ENCODE measurements around the gene THBS4.

GRCh38 chr5:80103371-80103770 lies 68.2 kb downstream of the THBS4 start:
- TF ChIP-seq, protein P1, sequence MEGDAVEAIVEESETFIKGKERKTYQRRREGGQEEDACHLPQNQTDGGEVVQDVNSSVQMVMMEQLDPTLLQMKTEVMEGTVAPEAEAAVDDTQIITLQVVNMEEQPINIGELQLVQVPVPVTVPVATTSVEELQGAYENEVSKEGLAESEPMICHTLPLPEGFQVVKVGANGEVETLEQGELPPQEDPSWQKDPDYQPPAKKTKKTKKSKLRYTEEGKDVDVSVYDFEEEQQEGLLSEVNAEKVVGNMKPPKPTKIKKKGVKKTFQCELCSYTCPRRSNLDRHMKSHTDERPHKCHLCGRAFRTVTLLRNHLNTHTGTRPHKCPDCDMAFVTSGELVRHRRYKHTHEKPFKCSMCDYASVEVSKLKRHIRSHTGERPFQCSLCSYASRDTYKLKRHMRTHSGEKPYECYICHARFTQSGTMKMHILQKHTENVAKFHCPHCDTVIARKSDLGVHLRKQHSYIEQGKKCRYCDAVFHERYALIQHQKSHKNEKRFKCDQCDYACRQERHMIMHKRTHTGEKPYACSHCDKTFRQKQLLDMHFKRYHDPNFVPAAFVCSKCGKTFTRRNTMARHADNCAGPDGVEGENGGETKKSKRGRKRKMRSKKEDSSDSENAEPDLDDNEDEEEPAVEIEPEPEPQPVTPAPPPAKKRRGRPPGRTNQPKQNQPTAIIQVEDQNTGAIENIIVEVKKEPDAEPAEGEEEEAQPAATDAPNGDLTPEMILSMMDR (IDR thresholded peaks at IDR 0.05; ENCODE audit: low read length): no peak
- TF ChIP-seq EZH2phosphoT487 (IDR thresholded peaks at IDR 0.05; ENCODE audit: low read length) (no peak), EZH2 (optimal IDR thresholded peaks at IDR 0.05; ENCODE audit: low read depth, low read length) (no peak)
